Right atrium auricular region (tissue), 2 donors: ENCODE results near the gene GP1BB. TPM values are rescaled to one million over a fixed set of nuclear protein-coding genes. Genes with fewer than 3 reads are reported as not detected.

Source experiments
- DNase-seq: peaks from one replicate; pipeline ENCODE4 v3.0.0-alpha.2; 2019; ENCODE audit warnings: low spot score
- H3K27ac ChIP-seq, 2 donors: fragments of 200-600 bp; sonication (generic); 1 replicate in 1 of 2; 2 replicates in 1 of 2; pipeline ENCODE4 v1.5.1; 2016 to 2019
- H3K27me3 ChIP-seq, 2 donors: fragments of 200-600 bp; sonication (generic); one replicate each; pipeline versions ENCODE4 v1.5.1 to v1.6.0; 2017 to 2019
- H3K36me3 ChIP-seq: fragments of 200-600 bp; sonication (generic); one replicate; pipeline ENCODE4 v1.5.1; 2016
- H3K4me1 ChIP-seq, 2 donors: fragments of 200-600 bp; sonication (generic); one replicate each; pipeline versions ENCODE4 v1.5.1 to v1.6.0; 2017 to 2019
- H3K4me3 ChIP-seq, 2 donors: fragments of 200-600 bp; sonication (generic); 1 replicate in 1 of 2; 2 replicates in 1 of 2; pipeline ENCODE4 v1.5.1; 2017 to 2019; ENCODE audit warnings: mild to moderate bottlenecking in 1 of 2, moderate library complexity in 1 of 2
- H3K9me3 ChIP-seq, 2 donors: fragments of 200-600 bp; sonication (generic); one replicate each; pipeline ENCODE4 v1.5.1; 2019
- CTCF ChIP-seq, 2 donors: fragments of 200-600 bp; sonication (generic); IDR thresholded peaks; one replicate each; pipeline ENCODE4 v1.5.1; 2019; ENCODE audit warnings: antibody characterized with exemption in 2 of 2
- total RNA-seq, 2 donors: library from RNA; depleted of rRNA; stranded (reverse); fragments of >200 nt; gene quantifications; one replicate each; pipeline ENCODE4 v1.1.0, GENCODE V29; 2016

The GP1BB gene
- total RNA-seq, 2 donors from 2014 or later = 25.8 to 34.7 TPM

- no peak for TF ChIP-seq CTCF (IDR thresholded peaks at IDR 0.05)
- DNase-seq = no peak
- Histone ChIP-seq H3K9me3 (no peaks in the 10 kb centered on the region), H3K4me3 (no peak overlapping the region), H3K27ac (no peak overlapping the region), H3K27me3 (peaks cover 12 to 13% of the 10 kb centered on the region in 2 donors), H3K4me1 (peaks cover 0 to 14% of the 10 kb centered on the region in 2 donors), H3K36me3 (no peaks in the 10 kb centered on the region)
Observed at GRCh38 chr22:19772422-19772672, 49.0 kb downstream of the GP1BB start.

GRCh38 chr22:19772673-19773469 is 49.5 kb downstream of the GP1BB start:
- H3K4me3 ChIP-seq = no peak overlapping the region
- TF ChIP-seq CTCF (IDR thresholded peaks at IDR 0.05) = no peak
- no peaks in the 10 kb centered on the region for H3K9me3 ChIP-seq
- no peak overlapping the region for H3K27ac ChIP-seq
- peaks cover 8% of the 10 kb centered on the region in 2 donors for H3K27me3 ChIP-seq
- no peak for DNase-seq
- H3K4me1 ChIP-seq = peaks cover 0 to 9% of the 10 kb centered on the region in 2 donors
- H3K36me3 ChIP-seq = no peaks in the 10 kb centered on the region

DNA sequence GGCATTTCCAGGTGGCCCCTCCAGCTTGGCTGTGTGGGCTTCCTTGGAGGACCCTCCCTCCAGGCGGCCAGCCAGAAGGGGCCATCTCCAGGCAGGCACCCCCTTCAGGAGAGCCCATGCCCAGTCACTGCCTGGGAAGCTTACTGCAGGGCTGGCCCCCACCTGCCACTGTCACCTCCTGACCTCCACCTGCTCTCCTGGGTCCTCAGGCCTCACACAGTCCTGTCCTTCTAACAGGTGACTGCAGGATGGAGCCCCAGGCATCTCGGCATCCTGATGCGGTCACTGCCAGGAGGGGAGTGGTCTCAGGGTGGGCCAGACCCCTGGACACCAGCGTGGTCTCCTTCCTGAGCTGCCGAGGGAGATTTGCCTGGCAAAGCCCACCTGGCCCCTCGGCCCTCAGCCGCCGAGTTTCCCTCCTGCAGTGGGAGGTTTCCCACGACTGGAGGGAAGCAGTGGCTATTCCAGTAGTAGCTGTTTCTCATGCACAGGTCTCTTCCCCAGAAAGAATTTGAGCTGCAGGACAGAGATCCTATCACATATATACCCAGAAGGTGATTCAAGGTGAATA is 50.2 kb downstream of the GP1BB start:
- no peak for TF ChIP-seq CTCF (IDR thresholded peaks at IDR 0.05)
- no peaks in the 10 kb centered on the region for H3K36me3 ChIP-seq
- H3K4me3 ChIP-seq = no peak overlapping the region
- H3K9me3 ChIP-seq = no peaks in the 10 kb centered on the region
- peaks cover under 1 to 1% of the 10 kb centered on the region in 2 donors for H3K27me3 ChIP-seq
- no peak for DNase-seq
- no peak overlapping the region for H3K27ac ChIP-seq
- H3K4me1 ChIP-seq = peaks cover 0 to 3% of the 10 kb centered on the region in 2 donors

Other genes with a start within 250 kb of the GP1BB start
- 10 to 100 TPM; 22.7 to 33.8 TPM for gene UFD1, start 244.3 kb upstream of the GP1BB start, total RNA-seq
- 1 to 10 TPM in 1 of 2 donors, not detected in 1; 3.3 TPM for gene CDC45, start 243.6 kb upstream of the GP1BB start, total RNA-seq
- gene CLDN5, start 199.1 kb upstream of the GP1BB start, total RNA-seq = 10 to 100 TPM; 16.7 to 44.3 TPM
- gene SEPTIN5, start 9.0 kb upstream of the GP1BB start, total RNA-seq = 100 to 1,000 TPM; 162 to 287 TPM
- under 1 TPM in 1 of 2 donors, not detected in 1; 0.24 TPM for gene TBX1, start 37.2 kb downstream of the GP1BB start, total RNA-seq
- 1 to 10 TPM; 2.6 to 4.7 TPM for gene GNB1L, start 131.3 kb downstream of the GP1BB start, total RNA-seq
- gene RTL10, start 131.3 kb downstream of the GP1BB start, total RNA-seq = 1 to 10 TPM; 7.9 to 8.1 TPM
- gene COMT, start 218.2 kb downstream of the GP1BB start, total RNA-seq = 100 to 1,000 TPM; 142 to 195 TPM
- 10 to 100 TPM; 16.2 to 18.4 TPM for gene TXNRD2, start 218.3 kb downstream of the GP1BB start, total RNA-seq